Coronary artery (tissue), 2 donors: ENCODE results near the gene QSOX2.

Source experiments
- DNase-seq: peaks from one replicate; pipeline ENCODE4 v3.0.0-alpha.2; 2017; ENCODE audit warnings: low spot score
- H3K27ac ChIP-seq, 2 donors: fragments of 200-600 bp; sonication (generic); one replicate each; pipeline ENCODE4 v1.5.1; 2016 to 2019
- H3K4me3 ChIP-seq: fragments of 200-600 bp; sonication (generic); 2 replicates; pipeline ENCODE4 v1.5.1; 2016; ENCODE audit warnings: mild to moderate bottlenecking, moderate library complexity
- CTCF ChIP-seq: fragments of 200-600 bp; sonication (generic); IDR thresholded peaks from one replicate; pipeline ENCODE4 v1.5.1; 2019; ENCODE audit warnings: antibody characterized with exemption

The QSOX2 gene

DNA sequence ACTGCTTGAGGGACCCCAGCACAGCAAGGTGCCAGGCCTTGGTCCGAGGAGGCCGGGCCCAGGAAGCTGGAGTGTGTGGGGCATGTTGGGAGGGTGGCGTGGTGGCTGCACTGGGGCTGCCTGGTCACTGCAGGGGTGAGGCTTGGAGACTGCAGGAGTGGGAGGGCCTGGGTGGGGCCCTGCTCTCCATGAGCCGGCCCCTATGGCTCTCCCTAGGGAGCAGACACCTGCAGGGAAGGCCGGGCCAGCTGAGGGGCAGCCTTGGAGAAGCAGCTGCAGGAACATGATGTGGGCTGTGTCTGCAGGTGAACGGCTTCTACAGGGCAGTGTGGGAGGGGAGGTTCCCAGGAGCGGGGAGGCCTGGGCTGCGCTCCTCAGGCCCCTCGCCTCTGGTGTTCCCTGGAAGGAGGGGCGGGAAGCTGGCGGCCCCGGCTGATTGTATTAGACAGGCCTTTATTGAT lies 85.2 kb downstream of the QSOX2 start:
- no peak for DNase-seq
- no peak overlapping the region for H3K4me3 ChIP-seq
- TF ChIP-seq CTCF = no peak

DNA sequence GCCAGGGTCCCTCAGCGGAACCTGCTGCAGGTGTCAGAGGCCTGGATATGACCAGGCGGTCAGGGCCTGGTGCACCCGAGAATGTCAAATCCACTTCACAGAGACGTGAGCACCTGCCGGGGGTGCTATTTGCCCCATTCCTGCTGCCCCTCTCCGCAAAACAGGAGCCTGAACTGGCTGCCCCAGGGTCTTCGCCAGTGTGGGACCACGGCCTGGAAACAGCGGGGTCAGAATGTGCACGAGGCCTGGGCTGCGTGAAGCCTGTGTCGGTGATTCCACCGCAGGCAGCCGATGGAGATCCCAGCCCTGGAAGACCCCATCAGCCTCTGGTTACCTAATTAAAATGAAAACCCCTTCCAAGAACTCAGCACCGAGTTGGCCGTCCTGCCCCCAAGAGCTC lies 85.8 kb downstream of the QSOX2 start:
- H3K4me3 ChIP-seq = no peak overlapping the region
- TF ChIP-seq CTCF = no peak
- no peak for DNase-seq
- H3K27ac ChIP-seq = no peak overlapping the region

More for the DNA sequence above, 85.2 kb downstream of the QSOX2 start:
- H3K27ac ChIP-seq = no peak overlapping the region

GRCh38 chr9:136157477-136158265 lies 87.9 kb downstream of the QSOX2 start:
- DNase-seq = no peak
- H3K27ac ChIP-seq = no peak overlapping the region
- TF ChIP-seq CTCF = no peak
- no peak overlapping the region for H3K4me3 ChIP-seq
